ENCODE measurements around the gene POGLUT2. TPM values are rescaled to one million over a fixed set of nuclear protein-coding genes. Genes with fewer than 3 reads are reported as not detected.

POGLUT2 gene
- total and polyA plus RNA-seq, 8 donors: 7.5 to 37.8 (median 31.3) TPM

DNA sequence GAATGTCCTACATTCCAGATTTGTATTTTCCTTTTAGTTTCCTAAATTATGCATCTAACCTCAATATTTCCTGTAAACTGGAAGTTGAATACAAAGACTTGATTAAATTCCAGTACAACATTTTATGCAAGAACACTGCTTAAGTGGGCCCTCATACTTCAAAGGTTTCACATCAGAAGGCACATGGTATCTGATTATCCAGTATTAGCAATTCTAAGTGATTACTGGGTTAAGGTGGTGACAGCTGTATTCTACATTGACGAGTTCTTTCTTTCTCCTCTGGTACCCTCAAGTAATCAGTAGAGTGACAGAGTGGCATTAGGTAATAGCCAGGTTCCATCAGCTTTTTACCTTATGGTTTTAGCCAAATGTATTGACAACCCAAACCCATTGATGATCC, 18.5 kb upstream of the POGLUT2 start:
- no peak overlapping the region for H3K27ac ChIP-seq
- H3K27me3 ChIP-seq: no peaks in the 10 kb centered on the region
- H3K9me3 ChIP-seq: no peaks in the 10 kb centered on the region
- ATAC-seq (no peak), DNase-seq (no peak)
- H3K4me1 ChIP-seq: no peaks in the 10 kb centered on the region
- TF ChIP-seq CTCF (IDR thresholded peaks at IDR 0.05): no peak
- no peak overlapping the region for H3K4me3 ChIP-seq
- H3K36me3 ChIP-seq: peaks cover 0 to 21% of the 10 kb centered on the region in 2 donors
- intact Hi-C loops (cut with DNase I): no loop called here

GRCh38 chr13:102816708-102817107, 17.9 kb upstream of the POGLUT2 start:
- no peak overlapping the region for H3K27ac ChIP-seq
- H3K4me3 ChIP-seq: no peak overlapping the region
- H3K36me3 ChIP-seq: peaks cover 0 to 16% of the 10 kb centered on the region in 2 donors
- TF ChIP-seq CTCF (IDR thresholded peaks at IDR 0.05): no peak
- DNase-seq (no peak), ATAC-seq (no peak)
- no peaks in the 10 kb centered on the region for H3K27me3 ChIP-seq
- no peaks in the 10 kb centered on the region for H3K9me3 ChIP-seq
- H3K4me1 ChIP-seq: no peaks in the 10 kb centered on the region
- intact Hi-C loops (cut with DNase I): no loop called here

- no peak for ATAC-seq
- no peaks in the 10 kb centered on the region for H3K4me1 ChIP-seq
Observed at GRCh38 chr13:102815788-102816187, 17.0 kb upstream of the POGLUT2 start.

DNA sequence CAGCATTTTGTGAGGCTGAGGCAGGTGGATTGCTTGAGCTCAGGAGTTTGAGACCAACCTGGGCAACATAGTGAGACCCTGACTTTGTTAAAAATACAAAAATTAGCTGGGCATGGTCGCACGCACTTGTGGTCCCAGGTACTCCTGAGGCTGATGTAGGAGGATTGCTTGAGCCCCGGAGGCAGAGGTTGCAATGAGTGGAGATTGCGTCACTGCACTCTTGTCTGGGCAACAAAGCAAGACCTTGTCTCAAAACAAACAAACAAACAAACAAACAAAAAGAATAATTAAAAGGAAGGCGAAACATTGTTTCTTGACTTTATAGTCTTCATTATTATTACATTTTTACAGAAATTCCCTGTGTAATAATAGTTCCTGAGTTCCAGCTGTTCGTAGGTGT, 16.0 kb upstream of the POGLUT2 start:
- H3K4me1 ChIP-seq: no peaks in the 10 kb centered on the region
- H3K27ac ChIP-seq: no peak overlapping the region
- no peak for TF ChIP-seq CTCF (IDR thresholded peaks at IDR 0.05)
- no peaks in the 10 kb centered on the region for H3K27me3 ChIP-seq
- ATAC-seq: no peak
- intact Hi-C loops (cut with DNase I): no loop called here
- H3K9me3 ChIP-seq: peaks cover 0 to 15% of the 10 kb centered on the region in 2 donors
- no peak overlapping the region for H3K4me3 ChIP-seq
- H3K36me3 ChIP-seq: peaks cover 0 to 17% of the 10 kb centered on the region in 2 donors
- DNase-seq: no peak

More at GRCh38 chr13:102815788-102816187, 17.0 kb upstream of the POGLUT2 start:
- Histone ChIP-seq H3K27ac (no peak overlapping the region), H3K27me3 (no peaks in the 10 kb centered on the region), H3K36me3 (peaks cover 0 to 16% of the 10 kb centered on the region in 2 donors), H3K9me3 (peaks cover 0 to 9% of the 10 kb centered on the region in 2 donors), H3K4me3 (no peak overlapping the region)
- no peak for DNase-seq
- intact Hi-C loops (cut with DNase I): no loop called here
- no peak for TF ChIP-seq CTCF (IDR thresholded peaks at IDR 0.05)

DNA sequence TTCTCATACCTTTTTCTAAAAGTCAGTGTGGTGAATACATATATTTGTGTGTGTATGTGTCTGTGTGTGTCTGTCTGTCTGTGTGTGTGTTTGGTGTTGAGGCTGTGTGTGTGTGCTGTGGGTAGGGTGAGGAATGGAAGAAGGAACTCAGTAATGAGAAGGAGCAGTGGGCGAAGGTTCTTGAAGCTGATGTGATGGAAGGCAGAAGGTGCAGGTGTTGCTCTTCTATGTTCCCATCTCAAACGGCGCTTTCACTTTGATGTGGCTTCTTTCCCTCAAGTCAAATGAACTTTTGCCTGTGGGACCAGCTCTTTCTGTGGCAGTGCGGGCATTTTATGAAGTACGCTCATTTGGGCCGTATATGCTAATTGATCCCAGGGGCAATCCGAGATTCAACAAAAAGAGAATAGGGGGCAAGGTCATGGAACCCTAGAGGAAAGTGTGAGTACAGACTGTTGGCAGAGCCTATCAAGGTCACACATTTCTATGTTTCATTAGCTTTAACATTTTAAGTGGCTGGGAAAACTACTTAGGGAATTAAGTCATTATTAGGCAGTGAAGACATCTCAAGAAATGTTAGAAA, 15.3 kb upstream of the POGLUT2 start:
- intact Hi-C loops (cut with DNase I): no loop called here
- no peak overlapping the region for H3K27ac ChIP-seq
- TF ChIP-seq CTCF (IDR thresholded peaks at IDR 0.05): no peak
- no peak overlapping the region for H3K4me3 ChIP-seq
- peaks cover 0 to 15% of the 10 kb centered on the region in 2 donors for H3K9me3 ChIP-seq
- peaks cover 0 to 14% of the 10 kb centered on the region in 2 donors for H3K36me3 ChIP-seq
- DNase-seq: no peak
- no peaks in the 10 kb centered on the region for H3K27me3 ChIP-seq
- ATAC-seq: no peak
- no peaks in the 10 kb centered on the region for H3K4me1 ChIP-seq
